ENCODE data around the gene ATCAY.

The ATCAY gene

GRCh38 chr19:3975637-3976087, 95.2 kb downstream of the ATCAY start:
- DNase-seq = no peak

- DNase-seq = no peak
Measured at GRCh38 chr19:3976495-3977241, 96.2 kb downstream of the ATCAY start.
